Esophagus muscularis mucosa (tissue), 4 donors: ENCODE measurements around the gene ELP4.

Source experiments
- EP300 ChIP-seq: sonication (generic); formaldehyde crosslinking; IDR thresholded peaks from one replicate; pipeline ENCODE4 v1.6.1; 2017; ENCODE audit warnings: antibody characterized with exemption
- POLR2A ChIP-seq: fragments of 450-650 bp; IDR thresholded peaks from one replicate; pipeline ENCODE4 v1.6.1; 2017; ENCODE audit warnings: antibody characterized with exemption, moderate library complexity, mild to moderate bottlenecking, low read depth
- TF ChIP-seq, protein P1 (sequence below), 3 experiments: fragments of 200-600 bp in 2 of 3; fragments of 450-650 bp in 1 of 3; sonication (generic) in 2 of 3; IDR thresholded peaks; one replicate each; pipeline ENCODE4 v1.5.1; 2017 to 2019; ENCODE audit warnings: antibody characterized with exemption in 3 of 3, mild to moderate bottlenecking in 2 of 3, moderate library complexity in 1 of 3

DNA sequence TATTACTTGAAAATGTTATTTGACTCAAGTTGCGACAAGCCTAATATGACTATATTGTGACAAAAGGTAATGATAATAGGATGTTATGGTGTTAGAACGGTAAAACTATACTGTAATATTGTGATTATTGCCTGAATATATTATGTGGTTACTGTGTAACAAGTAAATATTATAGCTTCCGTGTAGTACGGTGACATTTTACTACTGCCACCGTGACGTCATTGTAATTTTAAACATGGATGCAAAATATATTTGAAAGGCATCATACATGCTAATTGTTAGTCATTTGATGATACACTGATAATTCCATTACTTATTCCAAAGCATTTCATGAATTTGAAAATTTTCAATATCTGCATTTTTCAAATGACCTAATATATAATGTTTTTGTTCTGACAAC, 2.5 kb downstream of the ELP4 start:
- TF ChIP-seq EP300 (no peak), POLR2A (no peak)
- TF ChIP-seq, protein P1, sequence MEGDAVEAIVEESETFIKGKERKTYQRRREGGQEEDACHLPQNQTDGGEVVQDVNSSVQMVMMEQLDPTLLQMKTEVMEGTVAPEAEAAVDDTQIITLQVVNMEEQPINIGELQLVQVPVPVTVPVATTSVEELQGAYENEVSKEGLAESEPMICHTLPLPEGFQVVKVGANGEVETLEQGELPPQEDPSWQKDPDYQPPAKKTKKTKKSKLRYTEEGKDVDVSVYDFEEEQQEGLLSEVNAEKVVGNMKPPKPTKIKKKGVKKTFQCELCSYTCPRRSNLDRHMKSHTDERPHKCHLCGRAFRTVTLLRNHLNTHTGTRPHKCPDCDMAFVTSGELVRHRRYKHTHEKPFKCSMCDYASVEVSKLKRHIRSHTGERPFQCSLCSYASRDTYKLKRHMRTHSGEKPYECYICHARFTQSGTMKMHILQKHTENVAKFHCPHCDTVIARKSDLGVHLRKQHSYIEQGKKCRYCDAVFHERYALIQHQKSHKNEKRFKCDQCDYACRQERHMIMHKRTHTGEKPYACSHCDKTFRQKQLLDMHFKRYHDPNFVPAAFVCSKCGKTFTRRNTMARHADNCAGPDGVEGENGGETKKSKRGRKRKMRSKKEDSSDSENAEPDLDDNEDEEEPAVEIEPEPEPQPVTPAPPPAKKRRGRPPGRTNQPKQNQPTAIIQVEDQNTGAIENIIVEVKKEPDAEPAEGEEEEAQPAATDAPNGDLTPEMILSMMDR (IDR thresholded peaks at IDR 0.05), result no peak
